HepG2 (cell line): Measurements from ENCODE around the gene TBRG1. TPM values are rescaled to one million over a fixed set of nuclear protein-coding genes. Genes with fewer than 3 reads are reported as not detected.

Experiments used
- GPBP1L1 ChIP-seq: sonication (generic); formaldehyde crosslinking; IDR thresholded peaks from 2 replicates; pipeline ENCODE4 v1.5.0; 2020; ENCODE audit warnings: mild to moderate bottlenecking, missing genetic modification reagents
- KAT8 ChIP-seq: IDR thresholded peaks from 2 replicates; pipeline ENCODE4 v1.6.1; 2016; ENCODE audit warnings: missing genetic modification reagents, missing compliant biosample characterization
- MBNL3 ChIP-seq: fragments of 250-450 bp; sonication (Bioruptor Pico); conservative IDR thresholded peaks from 2 replicates; pipeline ENCODE4 v1.8.0; 2022; ENCODE audit warnings: mild to moderate bottlenecking, inconsistent platforms
- MLX ChIP-seq: IDR thresholded peaks from 2 replicates; pipeline ENCODE4 v1.6.1; 2016
- MTF1 ChIP-seq: sonication (generic); formaldehyde crosslinking; IDR thresholded peaks from 2 replicates; pipeline ENCODE4 v1.5.0; 2020; ENCODE audit warnings: missing genetic modification reagents
- MXI1 ChIP-seq: IDR thresholded peaks from 3 replicates; pipeline ENCODE4 v1.6.1; 2012; ENCODE audit warnings: low read depth, low read length, inconsistent platforms, borderline replicate concordance
- PHF5A ChIP-seq: IDR thresholded peaks from one replicate; pipeline ENCODE4 v1.6.1; 2018; ENCODE audit warnings: low read depth, missing genetic modification reagents; ENCODE audit not compliant: unreplicated experiment
- PRMT3 ChIP-seq: sonication (generic); formaldehyde crosslinking; IDR thresholded peaks from 2 replicates; pipeline ENCODE4 v1.8.1; 2022; ENCODE audit warnings: low read depth, mild to moderate bottlenecking, moderate library complexity, missing genetic modification reagents, borderline replicate concordance
- RBFOX2 ChIP-seq: fragments of 200-400 bp; formaldehyde crosslinking; IDR thresholded peaks from 2 replicates; pipeline ENCODE4 v1.6.1; 2017; ENCODE audit warnings: low read depth, mild to moderate bottlenecking, low read length
- SALL1 ChIP-seq: sonication (generic); formaldehyde crosslinking; IDR thresholded peaks from 2 replicates; pipeline ENCODE4 v1.8.0; 2022; ENCODE audit warnings: mild to moderate bottlenecking, missing genetic modification reagents
- TFE3 ChIP-seq: IDR thresholded peaks from 2 replicates; pipeline ENCODE4 v1.6.1; 2016
- YY1 ChIP-seq: IDR thresholded peaks from 2 replicates; pipeline ENCODE4 v1.6.1; 2011; ENCODE audit warnings: low read length, low read depth, moderate library complexity, mild to moderate bottlenecking; ENCODE audit not compliant: insufficient read depth, insufficient replicate concordance
- ZNF180 ChIP-seq: sonication (generic); formaldehyde crosslinking; IDR thresholded peaks from 2 replicates; pipeline ENCODE4 v1.4.0; 2020; ENCODE audit warnings: low read depth, missing genetic modification reagents, borderline replicate concordance
- ZNF256 ChIP-seq: sonication (generic); formaldehyde crosslinking; conservative IDR thresholded peaks from 2 replicates; pipeline ENCODE4 v1.4.0; 2020; ENCODE audit warnings: missing genetic modification reagents
- ZNF782 ChIP-seq: sonication (generic); formaldehyde crosslinking; IDR thresholded peaks from 2 replicates; pipeline ENCODE4 v1.4.0; 2020; ENCODE audit warnings: missing genetic modification reagents, mild to moderate bottlenecking, borderline replicate concordance
- ZNF839 ChIP-seq: sonication (generic); formaldehyde crosslinking; IDR thresholded peaks from 2 replicates; pipeline ENCODE4 v1.4.0; 2020; ENCODE audit warnings: missing genetic modification reagents, mild to moderate bottlenecking, borderline replicate concordance
- ZNF841 ChIP-seq: sonication (generic); formaldehyde crosslinking; IDR thresholded peaks from 2 replicates; pipeline ENCODE4 v1.8.1; 2023; ENCODE audit warnings: missing genetic modification reagents, borderline replicate concordance
- ZSCAN12 ChIP-seq: sonication (generic); formaldehyde crosslinking; IDR thresholded peaks from 2 replicates; pipeline ENCODE4 v1.9.0; 2021; ENCODE audit warnings: mild to moderate bottlenecking, missing genetic modification reagents
- polyA plus RNA-seq, 8 experiments: library from polyadenylated mRNA; depleted of rRNA in 3 of 8; stranded (reverse) in 7 of 8; unstranded in 1 of 8; fragments of >200 nt; fragmentation: Illumina TruSeq in 4 of 8; extraction: Trizol in 4 of 8; gene quantifications; 2 replicates each; pipeline versions ENCODE4 v1.2.1 to v1.2.3, GENCODE V29; 2011 to 2016; ENCODE audit warnings: low read depth in 4 of 8, missing spikeins in 1 of 8, mixed read lengths in 1 of 8; ENCODE audit not compliant: insufficient read depth in 1 of 8
- total RNA-seq, 5 experiments: library from RNA; depleted of rRNA; stranded (reverse); fragments of >200 nt; fragmentation: Illumina TruSeq; extraction: Trizol; gene quantifications; 2 replicates each; pipeline ENCODE4 v1.2.3, GENCODE V29; 2016; ENCODE audit warnings: low read depth in 1 of 5
- TF ChIP-seq, protein P1 (sequence below): IDR thresholded peaks from 2 replicates; pipeline ENCODE4 v1.6.1; 2012; ENCODE audit warnings: inconsistent platforms
- TF ChIP-seq, protein P2 (sequence below): sonication (generic); formaldehyde crosslinking; IDR thresholded peaks from 2 replicates; pipeline ENCODE4 v1.5.0; 2020; ENCODE audit warnings: mild to moderate bottlenecking, missing genetic modification reagents, moderate library complexity
- TF ChIP-seq, protein P3 (sequence below): sonication (generic); formaldehyde crosslinking; IDR thresholded peaks from 2 replicates; pipeline ENCODE4 v1.4.0; 2020; ENCODE audit warnings: mild to moderate bottlenecking, low read depth, missing genetic modification reagents

The TBRG1 gene
- total and polyA plus RNA-seq, 2 of the 13 experiments (the other 11 are each of a cell fraction or from before 2014, with no cell fraction given): 21.7 to 25.6 TPM

DNA sequence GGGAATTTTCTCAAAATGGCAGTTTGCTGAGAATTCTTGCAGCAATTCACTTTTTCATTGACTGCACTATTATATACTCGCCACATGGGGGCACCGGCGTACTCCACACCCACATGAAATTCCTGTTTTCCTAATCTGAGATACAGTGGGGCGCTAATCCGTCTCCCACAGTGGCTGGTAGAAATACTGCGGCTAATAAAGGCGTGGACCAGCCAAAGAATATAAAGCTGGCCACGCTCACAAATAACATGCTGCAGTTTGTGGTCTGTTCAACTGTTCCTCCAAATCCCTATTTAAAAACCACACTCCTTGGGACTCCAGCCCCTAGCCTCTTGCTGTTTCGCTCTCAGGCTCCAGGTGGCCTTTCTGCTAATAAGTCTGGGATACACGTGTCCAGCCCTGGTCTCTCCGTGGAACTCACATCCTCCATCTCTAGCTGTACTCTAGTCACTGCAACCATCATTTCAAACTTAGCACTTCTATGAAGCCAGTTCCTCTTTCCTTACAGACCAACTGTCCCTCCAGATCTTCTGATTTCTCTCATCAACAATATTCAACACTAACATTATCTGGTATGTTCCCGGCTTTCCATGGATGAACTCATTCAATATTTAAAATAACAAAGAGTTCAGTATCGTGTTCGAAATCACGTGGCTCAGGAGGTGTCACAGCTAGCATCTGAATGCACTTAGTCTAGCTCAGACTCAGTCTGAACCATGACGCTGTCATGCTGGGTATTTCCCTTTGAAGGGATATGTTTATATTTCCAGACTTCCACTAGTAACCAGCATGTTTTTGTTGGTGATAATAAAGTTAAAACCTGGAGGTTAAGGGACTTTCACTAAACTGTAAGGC, 22.0 kb downstream of the TBRG1 start (continued):
- TF ChIP-seq MLX (CRISPR knock-in tag) (no peak), ZNF782 (no peak), ZSCAN12 (CRISPR knock-in tag) (no peak), ZNF256 (no peak), ZNF839 (CRISPR knock-in tag) (no peak), GPBP1L1 (no peak), MTF1 (CRISPR knock-in tag) (no peak), MXI1 (peak; percentile 13; the same call in 1 of the 3 replicates), SALL1 (0 out of 2 replicates have a peak, but pooled peaks have one; percentile 15), YY1 (peak; percentile 16), MBNL3 (CRISPR knock-in tag) (no peak), ZNF180 (no peak), RBFOX2 (no peak), PHF5A (CRISPR knock-in tag) (no peak), PRMT3 (CRISPR knock-in tag) (no peak), TFE3 (CRISPR knock-in tag) (no peak), ZNF841 (no peak), KAT8 (CRISPR knock-in tag) (peak; percentile 33; the same call in 1 of the 2 replicates)
- TF ChIP-seq, protein P1, sequence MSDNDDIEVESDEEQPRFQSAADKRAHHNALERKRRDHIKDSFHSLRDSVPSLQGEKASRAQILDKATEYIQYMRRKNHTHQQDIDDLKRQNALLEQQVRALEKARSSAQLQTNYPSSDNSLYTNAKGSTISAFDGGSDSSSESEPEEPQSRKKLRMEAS: no peak
- TF ChIP-seq, protein P2, sequence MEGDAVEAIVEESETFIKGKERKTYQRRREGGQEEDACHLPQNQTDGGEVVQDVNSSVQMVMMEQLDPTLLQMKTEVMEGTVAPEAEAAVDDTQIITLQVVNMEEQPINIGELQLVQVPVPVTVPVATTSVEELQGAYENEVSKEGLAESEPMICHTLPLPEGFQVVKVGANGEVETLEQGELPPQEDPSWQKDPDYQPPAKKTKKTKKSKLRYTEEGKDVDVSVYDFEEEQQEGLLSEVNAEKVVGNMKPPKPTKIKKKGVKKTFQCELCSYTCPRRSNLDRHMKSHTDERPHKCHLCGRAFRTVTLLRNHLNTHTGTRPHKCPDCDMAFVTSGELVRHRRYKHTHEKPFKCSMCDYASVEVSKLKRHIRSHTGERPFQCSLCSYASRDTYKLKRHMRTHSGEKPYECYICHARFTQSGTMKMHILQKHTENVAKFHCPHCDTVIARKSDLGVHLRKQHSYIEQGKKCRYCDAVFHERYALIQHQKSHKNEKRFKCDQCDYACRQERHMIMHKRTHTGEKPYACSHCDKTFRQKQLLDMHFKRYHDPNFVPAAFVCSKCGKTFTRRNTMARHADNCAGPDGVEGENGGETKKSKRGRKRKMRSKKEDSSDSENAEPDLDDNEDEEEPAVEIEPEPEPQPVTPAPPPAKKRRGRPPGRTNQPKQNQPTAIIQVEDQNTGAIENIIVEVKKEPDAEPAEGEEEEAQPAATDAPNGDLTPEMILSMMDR (CRISPR knock-in tag): peak; percentile 81
- TF ChIP-seq, protein P3, sequence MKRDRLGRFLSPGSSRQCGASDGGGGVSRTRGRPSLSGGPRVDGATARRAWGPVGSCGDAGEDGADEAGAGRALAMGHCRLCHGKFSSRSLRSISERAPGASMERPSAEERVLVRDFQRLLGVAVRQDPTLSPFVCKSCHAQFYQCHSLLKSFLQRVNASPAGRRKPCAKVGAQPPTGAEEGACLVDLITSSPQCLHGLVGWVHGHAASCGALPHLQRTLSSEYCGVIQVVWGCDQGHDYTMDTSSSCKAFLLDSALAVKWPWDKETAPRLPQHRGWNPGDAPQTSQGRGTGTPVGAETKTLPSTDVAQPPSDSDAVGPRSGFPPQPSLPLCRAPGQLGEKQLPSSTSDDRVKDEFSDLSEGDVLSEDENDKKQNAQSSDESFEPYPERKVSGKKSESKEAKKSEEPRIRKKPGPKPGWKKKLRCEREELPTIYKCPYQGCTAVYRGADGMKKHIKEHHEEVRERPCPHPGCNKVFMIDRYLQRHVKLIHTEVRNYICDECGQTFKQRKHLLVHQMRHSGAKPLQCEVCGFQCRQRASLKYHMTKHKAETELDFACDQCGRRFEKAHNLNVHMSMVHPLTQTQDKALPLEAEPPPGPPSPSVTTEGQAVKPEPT (CRISPR knock-in tag): no peak
